ENCODE results near the gene BLACAT1. TPM values are rescaled to one million over a fixed set of nuclear protein-coding genes. Genes with fewer than 3 reads are reported as not detected.

BLACAT1 gene
- total and polyA plus RNA-seq, 9 of the 15 experiments (the other 6 are each of a cell fraction or from before 2014, with no cell fraction given) = 0.10 to 5.9 (median 0.73) TPM

DNA sequence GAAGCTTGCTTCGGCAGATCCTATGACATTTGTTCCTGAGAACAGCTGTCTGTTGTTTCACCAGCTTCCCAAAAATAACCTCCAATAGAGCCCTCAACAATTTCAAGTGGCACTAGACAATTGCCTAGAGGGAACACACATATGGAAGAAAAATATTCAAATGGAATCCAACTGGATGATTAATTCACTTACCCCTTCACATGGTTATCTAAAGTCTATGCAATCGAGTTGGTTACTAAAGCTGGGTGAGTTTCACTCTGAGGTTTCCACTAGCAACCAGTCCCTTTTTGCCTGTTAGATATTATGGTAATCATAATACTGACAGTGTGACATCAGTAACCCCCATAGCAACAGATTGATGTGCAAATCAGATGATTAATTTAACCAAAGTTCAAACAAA lies 34.0 kb downstream of the BLACAT1 start, which contains the start of gene LEMD1:
LEMD1 (minus strand) TSS at position 259 of the 400 bp plus-strand sequence. CDS start 1,520 bp downstream, outside the sequence.
- intact Hi-C loops (cut with micrococcal nuclease) = no loop called here
- TF ChIP-seq BMI1 (IDR thresholded peaks at IDR 0.05; ENCODE audit: low read length) (no peak), ZBED1 (IDR thresholded peaks at IDR 0.05) (no peak), ZNF224 (CRISPR knock-in tag; IDR thresholded peaks at IDR 0.05) (no peak), NONO (IDR thresholded peaks at IDR 0.05; ENCODE audit: low read depth in 2 of 2, low read length in 1 of 2) (no peak), TCF7L2 (IDR thresholded peaks at IDR 0.05; ENCODE audit: low read depth, low read length) (no peak), FUS (optimal IDR thresholded peaks at IDR 0.05; ENCODE audit: low read depth, low read length) (no peak), POLR2H (tag; IDR thresholded peaks at IDR 0.05; ENCODE audit: low read depth) (no peak), MAZ (CRISPR knock-in tag; conservative IDR thresholded peaks at IDR 0.05 in 1 of 2, IDR thresholded peaks at IDR 0.05 in 1 of 2) (no peak), ERF (CRISPR knock-in tag; IDR thresholded peaks at IDR 0.05) (no peak)
- TF ChIP-seq, protein P1, sequence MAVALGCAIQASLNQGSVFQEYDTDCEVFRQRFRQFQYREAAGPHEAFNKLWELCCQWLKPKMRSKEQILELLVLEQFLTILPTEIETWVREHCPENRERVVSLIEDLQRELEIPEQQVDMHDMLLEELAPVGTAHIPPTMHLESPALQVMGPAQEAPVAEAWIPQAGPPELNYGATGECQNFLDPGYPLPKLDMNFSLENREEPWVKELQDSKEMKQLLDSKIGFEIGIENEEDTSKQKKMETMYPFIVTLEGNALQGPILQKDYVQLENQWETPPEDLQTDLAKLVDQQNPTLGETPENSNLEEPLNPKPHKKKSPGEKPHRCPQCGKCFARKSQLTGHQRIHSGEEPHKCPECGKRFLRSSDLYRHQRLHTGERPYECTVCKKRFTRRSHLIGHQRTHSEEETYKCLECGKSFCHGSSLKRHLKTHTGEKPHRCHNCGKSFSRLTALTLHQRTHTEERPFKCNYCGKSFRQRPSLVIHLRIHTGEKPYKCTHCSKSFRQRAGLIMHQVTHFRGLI (CRISPR knock-in tag; IDR thresholded peaks at IDR 0.05) = no peak
- TF ChIP-seq, protein P2, sequence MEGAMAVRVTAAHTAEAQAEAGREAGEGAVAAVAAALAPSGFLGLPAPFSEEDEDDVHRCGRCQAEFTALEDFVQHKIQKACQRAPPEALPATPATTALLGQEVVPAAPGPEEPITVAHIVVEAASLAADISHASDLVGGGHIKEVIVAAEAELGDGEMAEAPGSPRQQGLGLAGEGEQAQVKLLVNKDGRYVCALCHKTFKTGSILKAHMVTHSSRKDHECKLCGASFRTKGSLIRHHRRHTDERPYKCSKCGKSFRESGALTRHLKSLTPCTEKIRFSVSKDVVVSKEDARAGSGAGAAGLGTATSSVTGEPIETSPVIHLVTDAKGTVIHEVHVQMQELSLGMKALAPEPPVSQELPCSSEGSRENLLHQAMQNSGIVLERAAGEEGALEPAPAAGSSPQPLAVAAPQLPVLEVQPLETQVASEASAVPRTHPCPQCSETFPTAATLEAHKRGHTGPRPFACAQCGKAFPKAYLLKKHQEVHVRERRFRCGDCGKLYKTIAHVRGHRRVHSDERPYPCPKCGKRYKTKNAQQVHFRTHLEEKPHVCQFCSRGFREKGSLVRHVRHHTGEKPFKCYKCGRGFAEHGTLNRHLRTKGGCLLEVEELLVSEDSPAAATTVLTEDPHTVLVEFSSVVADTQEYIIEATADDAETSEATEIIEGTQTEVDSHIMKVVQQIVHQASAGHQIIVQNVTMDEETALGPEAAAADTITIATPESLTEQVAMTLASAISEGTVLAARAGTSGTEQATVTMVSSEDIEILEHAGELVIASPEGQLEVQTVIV (CRISPR knock-in tag; IDR thresholded peaks at IDR 0.05; ENCODE audit: borderline replicate concordance) = no peak
- TF ChIP-seq, protein P3, sequence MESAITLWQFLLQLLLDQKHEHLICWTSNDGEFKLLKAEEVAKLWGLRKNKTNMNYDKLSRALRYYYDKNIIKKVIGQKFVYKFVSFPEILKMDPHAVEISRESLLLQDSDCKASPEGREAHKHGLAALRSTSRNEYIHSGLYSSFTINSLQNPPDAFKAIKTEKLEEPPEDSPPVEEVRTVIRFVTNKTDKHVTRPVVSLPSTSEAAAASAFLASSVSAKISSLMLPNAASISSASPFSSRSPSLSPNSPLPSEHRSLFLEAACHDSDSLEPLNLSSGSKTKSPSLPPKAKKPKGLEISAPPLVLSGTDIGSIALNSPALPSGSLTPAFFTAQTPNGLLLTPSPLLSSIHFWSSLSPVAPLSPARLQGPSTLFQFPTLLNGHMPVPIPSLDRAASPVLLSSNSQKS (CRISPR knock-in tag; IDR thresholded peaks at IDR 0.05) = no peak
- TF ChIP-seq, protein P4, sequence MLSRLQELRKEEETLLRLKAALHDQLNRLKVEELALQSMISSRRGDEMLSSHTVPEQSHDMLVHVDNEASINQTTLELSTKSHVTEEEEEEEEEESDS (CRISPR knock-in tag; IDR thresholded peaks at IDR 0.05) = no peak
- H3K4me1 ChIP-seq (replicated peaks in 1 of 2; ENCODE audit: control insufficient read depth in 2 of 2, insufficient read depth in 2 of 2, low read length in 2 of 2) = no peaks in the 10 kb centered on the region
- H3K4me2 ChIP-seq (ENCODE audit: insufficient read depth, low read length) = no peak within 1 kb of the TSS
- H3K27ac ChIP-seq (ENCODE audit: extremely low read depth, low read depth, low read length) = no peak within 1 kb of the TSS
- no peak for DNase-seq (ENCODE audit: extremely low read depth in 1 of 4, low spot score in 3 of 4)
- POLR2A ChIA-PET = interaction anchor here (1.0 kb wide), 1 partner anchor 9 kb away, joined by 4 read pairs; no protein-coding TSS in a partner anchor
- H3K9me3 ChIP-seq (replicated peaks; ENCODE audit: control insufficient read depth, insufficient read depth, low read depth, low read length) = no peaks in the 10 kb centered on the region
- BruUV-seq (replicated peaks) = no TSS peak
- 2% methylated on average over 2 of the region's 2 CpGs for WGBS (ENCODE audit: insufficient coverage, low coverage, missing lambda C conversion rate)
- no peak for ATAC-seq
- FAIRE-seq = no peak
- H2AFZ ChIP-seq (ENCODE audit: low read depth, low read length) = no peak within 1 kb of the TSS
- no peaks in the 10 kb centered on the region for H3K9me1 ChIP-seq (ENCODE audit: control insufficient read depth, insufficient read depth, low read length)
- H3K9ac ChIP-seq (ENCODE audit: insufficient read depth in 1 of 2, low read depth in 2 of 2, low read length in 2 of 2) = no peak within 1 kb of the TSS
- H3K79me2 ChIP-seq (ENCODE audit: control insufficient read depth, insufficient read depth, low read length) = no peaks in the 10 kb centered on the region
- H3K36me3 ChIP-seq (ENCODE audit: control insufficient read depth, insufficient read depth, low read length) = no peaks in the 10 kb centered on the region
- CTCF ChIA-PET (ENCODE audit: low intra/inter-chr PET ratio) = no interaction called here
- in situ Hi-C loops (cut with MboI) = no loop called here
- H3K27me3 ChIP-seq (ENCODE audit: control insufficient read depth in 2 of 2, insufficient read depth in 2 of 2, low read length in 2 of 2) = peaks cover 50 to 67% of the 10 kb centered on the region in 2 experiments
- H4K20me1 ChIP-seq (replicated peaks; ENCODE audit: control insufficient read depth, insufficient read depth, low read length) = peaks cover 5% of the 10 kb centered on the region; the same call in 1 of the 2 replicates
- no peak within 1 kb of the TSS for H3K4me3 ChIP-seq
